HG03460 (cell line): ENCODE measurements around the gene RAB8B.

ENCODE experiments used
- ATAC-seq: cut with Tn5 transposase; IDR thresholded peaks from one replicate; pipeline ENCODE4 v1.9.1; 2021; ENCODE audit not compliant: unreplicated experiment

The RAB8B gene

DNA sequence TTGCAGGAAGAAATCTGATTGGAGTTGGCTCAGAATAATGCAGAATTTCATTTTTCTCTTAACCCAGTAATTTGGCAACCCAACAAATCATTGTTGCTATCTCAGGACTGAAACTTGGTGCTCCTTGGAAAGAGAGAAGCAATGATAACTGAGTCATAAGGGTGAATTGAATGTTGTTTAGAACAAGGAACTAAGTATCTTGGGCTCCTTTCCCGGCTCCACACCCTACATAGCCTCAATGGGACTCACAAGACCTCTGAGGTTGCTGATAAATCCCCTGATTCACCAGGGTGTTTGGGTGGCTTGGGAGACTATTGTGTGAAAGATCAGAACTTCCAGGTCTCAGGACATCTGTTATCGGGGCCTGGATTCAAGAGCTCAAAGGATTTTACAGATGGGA is 7.8 kb upstream of the RAB8B start:
- no peak for ATAC-seq

DNA sequence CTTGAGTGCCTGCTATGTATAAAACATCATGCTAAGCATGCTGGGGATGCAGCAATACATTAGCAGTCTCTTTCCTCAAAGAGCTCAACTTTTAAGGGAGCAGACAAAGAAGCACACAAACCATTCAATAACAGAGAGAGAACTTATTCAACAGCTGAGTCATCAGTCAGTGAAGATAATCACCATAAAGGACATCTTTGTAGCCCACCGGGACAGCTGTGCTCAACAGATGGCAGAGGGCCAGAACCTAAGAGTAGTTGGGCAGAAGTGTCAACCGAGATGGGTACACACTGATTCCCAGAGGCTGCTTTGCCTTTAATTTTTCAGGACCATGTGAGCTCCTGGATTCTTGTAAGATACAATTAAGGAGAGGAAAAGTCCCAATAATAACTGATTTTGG is 4.2 kb upstream of the RAB8B start:
- ATAC-seq = no peak

DNA sequence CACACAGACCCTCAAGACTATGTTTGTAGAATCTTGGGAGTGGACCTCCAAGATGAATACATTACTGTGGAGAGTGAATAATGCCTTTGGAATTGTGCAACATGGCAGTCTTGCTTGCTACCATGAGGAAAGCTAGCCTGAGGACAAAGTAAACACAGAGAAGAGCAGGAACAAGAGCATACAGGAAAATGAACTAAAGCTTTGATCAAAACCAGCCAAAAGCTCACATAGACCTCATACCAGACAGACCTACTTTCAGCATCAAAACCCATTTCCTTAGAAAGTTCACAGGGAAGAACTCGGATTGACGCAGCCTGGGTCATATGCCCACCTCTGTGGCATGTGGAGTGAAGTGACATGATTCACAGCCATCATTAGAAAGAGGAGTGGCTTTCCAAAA is 3.3 kb upstream of the RAB8B start:
- no peak for ATAC-seq

DNA sequence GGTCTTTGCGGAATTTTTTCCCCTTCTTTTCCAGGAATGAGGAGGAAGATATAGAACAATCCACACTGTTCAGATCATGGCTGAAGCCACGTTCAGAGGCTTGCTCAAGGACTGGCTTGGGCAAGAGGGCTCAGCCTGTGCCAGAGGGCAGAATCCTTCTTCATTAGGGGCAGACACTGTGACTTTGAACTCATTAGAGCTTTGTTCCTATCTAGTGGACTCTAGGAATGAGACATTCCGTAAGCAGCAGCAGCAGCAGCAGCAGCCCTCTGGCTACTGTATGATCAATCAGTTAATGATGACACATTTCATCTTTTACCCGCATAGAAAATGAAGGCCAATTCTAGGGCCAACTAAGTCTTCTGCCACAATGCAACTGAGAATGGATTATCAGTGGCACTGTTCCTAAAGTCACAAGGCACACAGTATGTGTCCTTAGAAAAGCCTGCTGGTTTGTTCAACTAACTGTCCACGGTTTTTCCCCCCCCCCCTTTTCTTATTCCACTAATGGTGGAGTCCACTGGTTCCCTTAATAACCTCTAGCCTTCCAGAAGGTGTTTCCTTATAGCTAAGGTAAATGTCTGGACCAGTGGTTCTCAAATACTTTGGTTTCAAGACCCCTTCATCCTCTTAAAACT is 1.7 kb upstream of the RAB8B start:
- ATAC-seq = no peak

DNA sequence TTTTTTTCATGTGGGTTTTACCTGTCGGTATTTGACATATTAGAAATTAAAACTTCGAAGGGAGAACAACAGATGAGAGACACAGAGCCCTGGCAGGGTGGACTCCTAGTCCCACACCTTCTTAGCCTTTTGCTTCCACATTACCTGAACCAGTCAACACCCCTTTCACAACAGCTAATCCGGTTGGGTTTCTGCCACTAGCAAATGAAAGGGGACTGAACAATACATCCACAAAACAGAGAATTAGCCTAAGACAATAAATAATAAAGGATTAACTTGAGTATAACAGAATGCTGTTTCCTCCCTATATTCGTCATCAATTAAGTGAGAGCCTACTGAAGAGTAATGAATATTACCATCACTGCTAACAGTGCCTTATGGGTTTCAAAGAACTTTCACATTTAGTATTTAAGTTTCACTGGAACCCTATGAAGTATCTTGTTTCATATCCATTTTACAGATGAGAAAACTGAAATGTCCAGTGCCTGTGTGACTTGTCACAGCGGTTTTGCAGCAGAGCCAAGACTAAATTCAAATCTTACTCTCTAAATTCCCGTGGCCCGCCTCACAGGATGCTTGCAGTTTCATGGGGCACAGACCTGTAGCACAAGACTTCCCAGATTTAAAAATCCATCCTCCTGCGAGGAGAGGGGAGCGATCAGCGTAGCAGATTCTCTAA is 1.0 kb upstream of the RAB8B start:
- ATAC-seq = peak; percentile 1

DNA sequence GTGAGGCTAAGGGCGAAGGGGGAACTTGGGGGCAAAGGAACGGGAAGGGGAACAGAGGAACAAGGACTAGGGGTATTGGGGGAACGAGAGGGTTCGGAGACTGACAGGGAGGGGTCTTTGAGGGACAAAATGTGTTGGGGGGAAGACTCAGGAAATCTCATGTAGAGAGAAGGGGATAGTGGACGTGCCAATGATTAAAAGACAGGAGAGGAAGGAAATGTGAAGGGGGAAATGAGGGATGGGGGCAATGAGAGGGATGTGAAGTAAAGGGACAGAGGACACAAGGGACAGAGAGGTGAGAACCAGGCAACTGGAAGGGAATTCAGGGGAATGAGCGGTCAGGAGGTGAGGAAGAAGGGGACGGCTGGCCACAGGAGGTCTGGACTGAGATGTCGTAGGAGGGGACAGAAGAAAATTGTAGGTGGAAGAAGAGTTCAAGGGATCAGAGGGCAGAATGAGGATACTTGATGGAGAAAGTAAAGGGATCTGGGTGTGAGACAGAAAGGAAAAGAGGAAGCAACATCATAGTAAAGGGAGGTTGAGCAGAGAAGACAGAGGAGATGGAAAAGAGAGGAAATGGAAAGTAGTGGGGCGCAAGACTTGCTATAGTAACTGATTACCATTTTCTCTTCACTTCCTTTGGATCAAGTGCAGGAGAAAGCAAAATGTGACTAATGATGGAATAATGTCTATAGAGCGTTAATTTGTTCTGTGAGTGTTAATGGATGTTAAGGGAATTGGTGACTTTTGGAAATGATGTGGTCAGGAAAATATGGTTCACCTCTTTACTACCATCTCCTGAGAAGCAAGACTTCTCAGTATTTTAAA is 749 bp downstream of the RAB8B start:
- ATAC-seq = no peak

DNA sequence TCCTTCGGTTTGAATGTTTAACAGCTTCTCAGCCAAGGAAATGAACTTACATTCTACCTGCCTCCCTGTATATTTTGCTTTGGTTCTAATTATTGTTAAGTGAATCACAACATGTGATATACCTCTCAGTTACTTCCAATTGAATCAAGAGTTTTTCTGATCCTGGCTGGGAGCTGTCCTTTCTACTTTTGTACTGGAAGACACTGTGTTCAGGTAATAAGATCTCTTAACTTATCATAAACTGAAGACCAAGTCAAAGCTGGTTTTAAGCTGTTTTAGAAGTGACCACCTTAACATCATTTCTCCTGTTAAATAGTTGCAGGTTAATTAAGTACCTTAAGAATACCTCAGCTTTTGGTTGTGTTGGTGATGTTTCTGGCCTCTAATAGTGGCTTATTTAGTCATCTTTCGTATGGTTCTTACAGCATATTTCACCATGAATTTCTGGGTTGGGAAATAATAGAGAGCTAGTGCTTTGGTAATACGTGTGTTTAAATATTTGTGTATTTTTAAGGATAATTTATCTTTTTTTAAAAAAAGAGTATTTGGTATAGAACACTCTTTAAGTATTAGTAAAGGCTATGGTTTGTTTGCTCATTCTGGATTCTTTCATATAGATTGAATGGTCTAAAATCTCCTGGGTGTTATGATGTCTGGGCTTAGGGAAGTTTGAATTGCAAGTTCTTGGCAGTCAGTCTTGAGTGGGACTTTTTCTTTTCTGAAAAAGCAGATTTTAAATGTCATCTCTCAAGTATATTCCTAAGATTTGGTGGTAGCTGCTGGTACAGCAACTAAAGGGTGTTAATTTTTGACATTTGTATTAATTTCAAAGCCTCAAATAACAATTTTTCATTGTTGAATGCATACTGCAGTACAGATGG is 1.6 kb downstream of the RAB8B start:
- ATAC-seq = no peak

DNA sequence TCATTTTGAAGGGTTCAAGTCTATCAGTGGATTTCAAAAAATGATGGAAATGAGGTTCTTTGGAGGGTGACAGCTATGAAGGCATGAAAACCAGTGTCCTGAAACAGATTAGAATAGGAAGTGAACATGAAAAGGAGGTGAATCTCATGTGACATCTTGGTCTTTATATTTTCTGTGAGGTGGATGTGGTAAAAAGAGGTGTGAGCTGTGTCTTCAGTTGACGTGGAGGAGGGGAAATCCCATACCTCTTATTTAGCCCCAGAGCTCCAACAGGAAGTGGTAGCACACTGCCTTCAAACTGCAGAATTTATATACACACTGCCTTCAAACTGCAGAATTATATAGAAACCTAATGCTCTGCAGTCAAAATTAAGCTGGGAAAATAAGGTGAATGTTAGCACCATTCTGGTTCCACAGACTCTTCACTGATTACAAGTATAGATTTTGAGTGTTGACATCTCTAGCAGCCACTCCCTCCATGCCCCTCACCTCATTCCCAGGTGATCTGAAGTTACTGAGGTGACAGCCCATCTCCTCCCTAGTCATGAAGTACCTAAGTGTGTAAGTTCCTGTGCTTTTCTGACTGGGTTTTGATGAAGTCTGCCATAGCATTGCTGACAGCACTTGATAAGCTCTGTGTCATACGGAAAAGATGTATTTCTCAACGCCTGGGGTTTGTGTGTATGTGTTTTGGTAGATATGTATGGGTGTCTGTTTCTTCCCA is 2.7 kb downstream of the RAB8B start:
- ATAC-seq = peak; percentile 38

DNA sequence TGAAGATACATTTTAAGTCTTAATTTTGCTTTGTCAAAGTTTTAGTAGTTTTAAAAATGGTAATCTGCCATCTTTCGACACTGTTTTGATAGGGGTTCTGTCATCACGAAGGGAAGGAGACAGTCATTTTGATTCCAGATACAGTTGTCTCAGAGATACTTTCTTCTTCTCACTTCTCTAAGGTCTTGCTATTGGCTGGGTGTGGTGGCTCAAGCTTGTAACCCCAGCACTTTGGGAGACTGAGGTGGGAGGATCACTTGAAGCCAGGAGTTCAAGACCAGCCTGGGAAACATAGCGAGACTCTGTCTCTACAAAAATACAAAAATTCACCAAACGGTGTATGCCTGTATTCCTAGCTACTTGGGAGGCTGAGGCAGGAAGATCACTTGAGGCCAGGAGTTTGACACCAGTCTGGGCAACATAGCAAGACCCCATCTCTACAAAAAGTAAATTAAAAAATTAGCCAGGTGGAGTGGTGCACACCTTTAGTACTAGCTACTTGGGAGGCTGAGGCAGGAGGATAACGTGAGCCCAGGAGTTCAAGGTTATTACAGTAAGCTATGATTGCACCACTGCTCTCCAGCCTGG is 3.3 kb downstream of the RAB8B start:
- ATAC-seq = no peak

DNA sequence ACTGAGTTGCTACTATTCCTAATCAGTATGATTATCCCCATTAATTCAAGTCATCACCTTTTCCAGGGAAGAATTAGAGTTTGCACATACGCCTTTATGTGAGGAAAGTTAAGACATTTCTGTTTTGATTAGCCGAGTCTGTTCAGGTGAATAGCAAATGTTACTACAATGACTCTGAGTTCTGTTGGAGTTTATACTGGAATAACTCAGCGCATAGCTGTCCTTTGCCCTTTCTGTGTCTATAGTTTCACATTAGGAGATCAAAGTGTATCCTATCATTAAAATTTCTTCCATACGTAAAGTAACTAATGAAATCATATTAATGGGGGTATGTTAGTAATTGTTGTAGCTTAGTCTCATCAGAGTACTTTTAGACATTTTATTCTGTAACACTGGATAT is 4.9 kb downstream of the RAB8B start:
- ATAC-seq = no peak

DNA sequence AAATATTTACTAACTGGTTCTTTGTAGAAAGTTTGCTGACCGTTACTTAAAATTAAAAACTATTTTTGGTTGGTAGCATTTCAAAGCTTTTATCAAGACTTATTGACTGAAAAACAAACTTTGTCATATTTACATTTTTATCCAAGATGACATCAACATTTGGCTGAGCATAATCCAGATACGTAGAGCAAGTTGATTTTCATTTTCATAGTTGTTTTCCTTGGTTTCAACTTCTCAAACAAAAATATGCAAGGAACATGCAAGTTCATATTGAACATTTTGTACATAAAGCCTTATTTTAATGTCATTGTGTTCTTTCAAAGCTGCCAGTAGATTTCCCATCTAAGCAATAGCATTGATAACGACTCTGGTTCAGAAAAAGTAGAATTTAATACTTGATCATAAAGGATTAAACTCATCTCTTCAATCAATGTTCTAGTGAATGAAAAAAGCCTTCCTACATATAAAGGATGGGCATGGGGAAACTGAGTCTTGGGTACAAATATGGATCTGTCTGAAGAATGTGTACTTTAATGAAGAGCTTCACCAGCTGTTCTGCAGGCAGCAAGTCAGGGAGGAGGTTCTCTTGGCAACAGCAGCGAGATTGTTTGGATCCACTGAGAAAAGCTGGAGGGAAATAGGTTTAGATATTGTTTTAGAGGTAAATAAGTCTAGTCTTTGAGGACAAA is 5.6 kb downstream of the RAB8B start:
- ATAC-seq = no peak

DNA sequence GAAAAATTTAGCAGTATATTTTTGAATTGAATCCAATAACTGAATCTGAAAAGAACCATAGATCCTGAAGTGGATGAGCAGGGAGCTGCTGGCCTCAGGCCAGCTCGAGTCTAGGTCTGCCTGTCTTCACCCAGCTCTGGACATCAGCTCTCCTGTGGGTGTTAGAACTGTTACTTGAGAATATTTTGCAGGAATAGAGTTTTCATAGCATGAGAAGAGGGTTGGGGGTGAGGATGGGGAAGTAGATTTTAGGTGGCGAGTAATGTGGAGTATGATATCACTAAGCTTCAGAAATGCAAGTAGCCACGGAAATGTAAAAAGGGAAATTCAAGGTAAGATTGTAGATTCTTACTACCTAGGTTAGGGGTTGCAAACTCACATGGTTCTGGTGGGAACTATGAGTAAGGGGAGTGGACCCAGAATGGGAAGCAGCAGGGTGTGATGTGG is 6.2 kb downstream of the RAB8B start:
- ATAC-seq = no peak

DNA sequence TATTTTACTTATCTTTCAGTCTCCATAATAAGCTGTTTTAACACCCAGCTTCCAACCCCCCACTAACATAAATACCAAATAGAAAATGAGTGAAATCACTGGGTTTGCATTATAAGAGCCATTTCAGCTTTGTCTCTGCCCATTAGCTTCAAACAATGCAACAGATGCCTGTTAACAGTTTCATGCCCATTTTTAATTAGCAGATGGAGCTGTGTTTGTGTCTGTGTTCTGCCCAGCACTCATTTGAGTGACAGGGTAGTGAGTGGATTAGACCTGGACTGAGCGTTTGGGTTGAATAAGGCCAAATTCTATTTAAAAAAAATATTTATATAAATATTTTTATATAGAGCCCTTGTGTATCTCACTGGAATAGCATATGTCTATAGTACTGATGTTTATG is 7.4 kb downstream of the RAB8B start:
- ATAC-seq = no peak

DNA sequence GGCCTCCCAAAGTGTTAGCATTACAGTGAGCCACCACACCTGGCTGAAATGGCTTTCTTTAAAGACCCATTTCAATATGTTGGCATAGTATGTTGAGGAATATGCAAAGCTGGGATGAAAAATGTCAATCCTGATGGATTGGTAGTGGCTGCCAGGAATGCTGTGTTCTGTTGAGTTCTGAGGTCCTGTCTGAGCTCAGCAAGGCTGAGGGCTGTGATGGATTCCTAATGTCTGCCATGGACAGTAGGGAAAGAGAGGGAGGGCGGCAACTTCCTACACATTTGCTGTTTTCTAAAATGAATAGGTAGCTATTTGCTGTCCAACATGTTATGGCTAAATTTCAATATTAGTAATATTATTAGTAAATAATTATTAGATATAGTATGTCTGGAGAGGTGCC is 8.2 kb downstream of the RAB8B start:
- no peak for ATAC-seq

DNA sequence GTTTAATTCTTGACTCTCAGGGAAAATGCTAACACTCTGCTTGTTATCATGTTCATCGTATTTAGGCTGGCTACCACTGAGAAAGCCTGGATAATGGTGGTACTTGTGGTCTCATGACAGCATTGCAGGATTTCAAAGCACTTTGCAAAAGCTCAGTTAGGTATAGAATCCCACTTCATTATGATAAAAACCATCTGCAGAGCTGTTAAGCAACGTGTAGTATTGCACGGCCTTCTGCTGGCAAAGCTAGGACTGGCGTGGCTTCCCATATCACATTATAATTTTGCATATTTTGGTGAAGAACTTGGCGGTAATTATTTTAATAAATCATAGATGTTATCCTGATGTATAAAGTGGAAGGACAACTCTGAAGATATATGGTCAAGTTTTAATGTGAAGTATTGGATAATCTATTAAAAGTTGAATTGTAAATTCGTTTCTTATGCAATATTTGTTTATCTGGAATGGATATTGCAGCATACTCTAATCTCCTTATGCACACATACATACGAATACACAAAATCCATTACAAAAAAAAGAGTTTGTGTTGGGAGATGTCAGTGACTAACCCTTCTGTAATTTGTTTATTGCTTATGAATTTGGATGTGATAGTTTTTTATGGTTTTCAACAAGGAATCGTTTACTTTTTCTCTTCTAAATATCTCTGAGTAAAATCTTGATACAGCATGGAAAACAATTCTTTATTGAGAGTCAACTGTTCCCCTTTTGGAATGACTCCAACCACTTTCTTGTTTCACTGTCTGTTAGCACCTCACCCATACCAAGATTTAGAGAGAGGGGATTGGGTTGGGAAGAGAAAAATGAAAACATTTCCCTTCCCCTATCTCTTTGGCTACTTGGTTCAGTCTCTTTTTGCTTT is 9.2 kb downstream of the RAB8B start:
- no peak for ATAC-seq

DNA sequence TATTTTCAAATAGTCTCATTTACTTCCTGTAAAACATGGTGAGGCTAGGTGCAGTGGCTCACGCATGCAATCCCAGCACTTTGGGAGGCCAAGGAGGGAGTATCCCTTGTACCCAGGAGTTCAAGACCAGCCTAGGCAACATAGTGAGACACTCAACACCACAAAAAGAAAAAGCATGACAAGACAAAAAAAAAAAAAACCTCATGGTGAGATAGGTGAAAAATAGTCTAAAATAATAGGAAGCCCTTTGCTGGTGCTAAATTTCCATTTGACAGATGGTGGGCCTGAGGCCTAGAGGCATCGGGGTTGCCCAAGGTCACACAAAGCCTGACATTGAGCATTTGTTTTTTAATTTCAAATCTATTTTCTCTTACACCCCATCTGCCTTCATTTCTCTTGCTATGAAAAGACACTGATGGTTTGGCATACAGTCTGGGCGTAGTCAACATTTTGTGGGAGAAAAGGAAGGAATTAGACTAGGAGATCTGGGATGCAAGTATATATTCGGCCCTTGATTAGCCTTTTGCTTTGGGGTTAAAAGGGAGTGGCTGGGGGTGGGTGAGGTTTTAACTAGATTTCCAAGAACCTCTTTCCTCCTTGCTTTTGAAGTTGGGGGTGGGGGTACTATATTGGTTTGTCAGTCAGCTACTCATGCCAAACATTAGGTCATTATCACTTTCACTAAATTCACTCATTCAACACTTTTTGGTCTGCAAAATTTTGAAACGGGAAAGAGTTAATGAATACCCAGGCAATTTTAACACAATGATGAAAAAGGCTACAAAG is 11.3 kb downstream of the RAB8B start:
- no peak for ATAC-seq

DNA sequence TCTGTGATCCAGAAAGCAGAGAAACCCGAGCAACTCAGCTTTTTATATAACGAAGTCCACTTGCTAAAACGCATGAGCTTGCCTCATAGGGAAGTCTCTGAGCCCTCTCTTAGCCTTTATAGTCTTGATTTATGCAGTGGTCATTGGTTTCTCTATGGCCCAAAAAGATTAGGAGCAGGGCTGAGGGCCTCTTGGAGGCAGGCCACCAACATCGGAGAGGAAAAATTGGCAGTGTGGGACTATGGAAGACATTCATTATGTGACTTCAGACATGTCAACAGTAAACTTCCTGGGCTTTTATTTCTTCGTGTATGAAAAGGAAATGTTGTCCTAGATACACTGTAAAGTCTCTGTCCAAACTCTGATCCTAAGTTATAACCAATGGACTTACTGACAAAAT is 13.5 kb downstream of the RAB8B start:
- no peak for ATAC-seq
